ENCODE results near the gene MYO1B. TPM values are rescaled to one million over a fixed set of nuclear protein-coding genes. Genes with fewer than 3 reads are reported as not detected.

The MYO1B gene
- total RNA-seq, 1 experiment from 2014 or later = 241 TPM

GRCh38 chr2:191213333-191213732 is 31.9 kb upstream of the MYO1B start:
- intact Hi-C loops (cut with micrococcal nuclease) = no loop called here
- no TSS peak for BruUV-seq (replicated peaks)
- H3K27me3 Mint-ChIP-seq (ENCODE audit: insufficient read depth, unreplicated experiment) = no peaks in the 10 kb centered on the region
- peaks cover 15% of the 10 kb centered on the region for H3K9me3 Mint-ChIP-seq (ENCODE audit: unreplicated experiment)
- H3K4me1 Mint-ChIP-seq (ENCODE audit: insufficient read depth, unreplicated experiment) = peaks cover 7% of the 10 kb centered on the region
- no peak for DNase-seq (ENCODE audit: unreplicated experiment)
- H3K27ac Mint-ChIP-seq (ENCODE audit: low read depth, unreplicated experiment) = no peak overlapping the region
- TF ChIP-seq, protein P1, sequence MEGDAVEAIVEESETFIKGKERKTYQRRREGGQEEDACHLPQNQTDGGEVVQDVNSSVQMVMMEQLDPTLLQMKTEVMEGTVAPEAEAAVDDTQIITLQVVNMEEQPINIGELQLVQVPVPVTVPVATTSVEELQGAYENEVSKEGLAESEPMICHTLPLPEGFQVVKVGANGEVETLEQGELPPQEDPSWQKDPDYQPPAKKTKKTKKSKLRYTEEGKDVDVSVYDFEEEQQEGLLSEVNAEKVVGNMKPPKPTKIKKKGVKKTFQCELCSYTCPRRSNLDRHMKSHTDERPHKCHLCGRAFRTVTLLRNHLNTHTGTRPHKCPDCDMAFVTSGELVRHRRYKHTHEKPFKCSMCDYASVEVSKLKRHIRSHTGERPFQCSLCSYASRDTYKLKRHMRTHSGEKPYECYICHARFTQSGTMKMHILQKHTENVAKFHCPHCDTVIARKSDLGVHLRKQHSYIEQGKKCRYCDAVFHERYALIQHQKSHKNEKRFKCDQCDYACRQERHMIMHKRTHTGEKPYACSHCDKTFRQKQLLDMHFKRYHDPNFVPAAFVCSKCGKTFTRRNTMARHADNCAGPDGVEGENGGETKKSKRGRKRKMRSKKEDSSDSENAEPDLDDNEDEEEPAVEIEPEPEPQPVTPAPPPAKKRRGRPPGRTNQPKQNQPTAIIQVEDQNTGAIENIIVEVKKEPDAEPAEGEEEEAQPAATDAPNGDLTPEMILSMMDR (IDR thresholded peaks at IDR 0.05; ENCODE audit: unreplicated experiment) = no peak
- no peaks in the 10 kb centered on the region for H3K36me3 Mint-ChIP-seq (ENCODE audit: insufficient read depth, unreplicated experiment)
- no peak overlapping the region for H3K4me3 Mint-ChIP-seq (ENCODE audit: unreplicated experiment)
- CTCF ChIA-PET = interaction anchor here (0.6 to 1.0 kb wide), 2 partner anchors 49 to 282 kb away, joined by 3 to 4 read pairs; no protein-coding TSS in a partner anchor
- POLR2A ChIA-PET = interaction anchor here (0.7 kb wide), 2 partner anchors 14 to 42 kb away, joined by 3 read pairs; no protein-coding TSS in a partner anchor

DNA sequence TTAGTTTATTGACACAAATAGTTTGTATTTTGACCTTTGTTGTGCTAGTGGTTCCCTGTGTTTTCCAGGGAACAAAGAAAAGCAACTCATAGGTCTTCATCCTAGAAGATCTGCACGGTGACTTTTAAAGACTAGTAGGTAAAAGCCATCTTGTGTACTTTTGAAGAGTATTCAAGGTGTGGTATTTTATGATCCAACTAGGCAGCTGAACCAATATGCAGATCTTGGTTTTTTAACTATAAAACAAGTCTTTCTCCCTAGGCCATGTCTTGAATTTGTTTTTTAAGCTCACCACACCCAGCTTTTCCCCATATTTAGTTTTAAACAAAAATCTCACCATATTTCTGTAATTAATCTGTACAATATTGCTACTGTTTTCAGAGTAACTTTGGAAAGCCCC is 30.0 kb upstream of the MYO1B start:
- ChIA-PET CTCF (interaction anchor here (0.7 to 1.0 kb wide), 3 partner anchors 21 to 284 kb away, joined by 3 read pairs; no protein-coding TSS in a partner anchor), POLR2A (interaction anchor here (0.5 to 0.8 kb wide), 3 partner anchors 37 to 69 kb away, joined by 3 to 4 read pairs (median 3); no protein-coding TSS in a partner anchor)
- no peak overlapping the region for H3K27ac Mint-ChIP-seq (ENCODE audit: low read depth, unreplicated experiment)
- no peaks in the 10 kb centered on the region for H3K36me3 Mint-ChIP-seq (ENCODE audit: insufficient read depth, unreplicated experiment)
- H3K4me3 Mint-ChIP-seq (ENCODE audit: unreplicated experiment) = no peak overlapping the region
- TF ChIP-seq, protein P1 (IDR thresholded peaks at IDR 0.05; ENCODE audit: unreplicated experiment) = no peak
- intact Hi-C loops (cut with micrococcal nuclease) = loop anchor here (5.0 kb wide), 1 partner anchor 162 kb away; no protein-coding TSS in a partner anchor
- no peak for DNase-seq (ENCODE audit: unreplicated experiment)
- peaks cover 19% of the 10 kb centered on the region for H3K4me1 Mint-ChIP-seq (ENCODE audit: insufficient read depth, unreplicated experiment)
- peaks cover 18% of the 10 kb centered on the region for H3K9me3 Mint-ChIP-seq (ENCODE audit: unreplicated experiment)
- no TSS peak for BruUV-seq (replicated peaks)
- H3K27me3 Mint-ChIP-seq (ENCODE audit: insufficient read depth, unreplicated experiment) = no peaks in the 10 kb centered on the region

DNA sequence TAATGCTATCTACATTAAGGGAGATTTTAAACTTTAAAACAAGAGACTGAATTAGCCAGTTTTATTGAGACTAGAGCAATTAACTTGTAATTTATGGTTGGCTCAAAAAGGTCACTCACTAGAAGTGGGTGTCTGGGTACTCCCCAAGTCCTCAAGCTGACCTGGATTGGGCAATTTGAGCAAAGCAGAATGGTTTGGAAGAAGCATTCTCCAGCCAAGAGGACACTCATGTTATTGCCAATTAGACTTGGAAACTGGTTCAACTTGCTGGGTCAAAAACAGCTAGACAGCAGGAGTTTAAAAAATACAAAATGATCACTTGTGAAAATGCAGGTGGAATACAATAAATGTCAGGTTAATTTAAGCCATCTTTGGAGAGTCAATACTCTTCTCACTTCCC is 29.5 kb upstream of the MYO1B start:
- DNase-seq (ENCODE audit: unreplicated experiment) = no peak
- intact Hi-C loops (cut with micrococcal nuclease) = loop anchor here (5.0 kb wide), 1 partner anchor 162 kb away; no protein-coding TSS in a partner anchor
- ChIA-PET POLR2A (interaction anchor here (0.5 to 0.8 kb wide), 3 partner anchors 37 to 69 kb away, joined by 3 to 4 read pairs (median 3); no protein-coding TSS in a partner anchor), CTCF (interaction anchor here (0.7 to 1.0 kb wide), 2 partner anchors 20 to 284 kb away, joined by 3 read pairs; no protein-coding TSS in a partner anchor)
- peaks cover 23% of the 10 kb centered on the region for H3K4me1 Mint-ChIP-seq (ENCODE audit: insufficient read depth, unreplicated experiment)
- no TSS peak for BruUV-seq (replicated peaks)
- no peaks in the 10 kb centered on the region for H3K36me3 Mint-ChIP-seq (ENCODE audit: insufficient read depth, unreplicated experiment)
- H3K9me3 Mint-ChIP-seq (ENCODE audit: unreplicated experiment) = peaks cover 22% of the 10 kb centered on the region
- H3K4me3 Mint-ChIP-seq (ENCODE audit: unreplicated experiment) = no peak overlapping the region
- TF ChIP-seq, protein P1 (IDR thresholded peaks at IDR 0.05; ENCODE audit: unreplicated experiment) = no peak
- H3K27me3 Mint-ChIP-seq (ENCODE audit: insufficient read depth, unreplicated experiment) = no peaks in the 10 kb centered on the region
- no peak overlapping the region for H3K27ac Mint-ChIP-seq (ENCODE audit: low read depth, unreplicated experiment)

- H3K27ac Mint-ChIP-seq (ENCODE audit: low read depth, unreplicated experiment) = peak overlapping the region; percentile 82
- peaks cover 37% of the 10 kb centered on the region for H3K4me1 Mint-ChIP-seq (ENCODE audit: insufficient read depth, unreplicated experiment)
- TF ChIP-seq, protein P1 (IDR thresholded peaks at IDR 0.05; ENCODE audit: unreplicated experiment) = no peak
- peak; percentile 66 for DNase-seq (ENCODE audit: unreplicated experiment)
- H3K9me3 Mint-ChIP-seq (ENCODE audit: unreplicated experiment) = peaks cover 10% of the 10 kb centered on the region
- no peaks in the 10 kb centered on the region for H3K27me3 Mint-ChIP-seq (ENCODE audit: insufficient read depth, unreplicated experiment)
- no TSS peak for BruUV-seq (replicated peaks)
- ChIA-PET CTCF (interaction anchor here (0.7 to 4.6 kb wide), 22 partner anchors 9 to 283 kb away, joined by 3 to 42 read pairs (median 6); no protein-coding TSS in a partner anchor), POLR2A (interaction anchor here (0.6 to 2.8 kb wide), 8 partner anchors 15 to 564 kb away, joined by 3 to 17 read pairs (median 4); no protein-coding TSS in a partner anchor)
- no peak overlapping the region for H3K4me3 Mint-ChIP-seq (ENCODE audit: unreplicated experiment)
- intact Hi-C loops (cut with micrococcal nuclease) = loop anchor here (1.0 to 5.0 kb wide), 2 partner anchors 52 to 160 kb away; no protein-coding TSS in a partner anchor
- H3K36me3 Mint-ChIP-seq (ENCODE audit: insufficient read depth, unreplicated experiment) = no peaks in the 10 kb centered on the region
These were observed 27.6 kb upstream of the MYO1B start for GRCh38 chr2:191217580-191217979.

All from MCF 10A (cell line).